HepG2 (cell line): ENCODE results near the gene CCDC201. TPM values are rescaled to one million over a fixed set of nuclear protein-coding genes. Genes with fewer than 3 reads are reported as not detected.
A peak's percentile ranks its signal among the peaks of the same experiment; 100 is the strongest.

ENCODE experiments used
- CEBPG ChIP-seq: IDR thresholded peaks from 2 replicates; pipeline ENCODE4 v1.6.1; 2016
- KMT2B ChIP-seq: IDR thresholded peaks from 2 replicates; pipeline ENCODE4 v1.6.1; 2016; ENCODE audit warnings: missing genetic modification reagents, missing compliant biosample characterization
- MYC ChIP-seq: sonication (generic); formaldehyde crosslinking; IDR thresholded peaks from 2 replicates; pipeline ENCODE4 v1.9.0; 2021; ENCODE audit warnings: missing genetic modification reagents, borderline replicate concordance
- SP140L ChIP-seq: sonication (generic); formaldehyde crosslinking; IDR thresholded peaks from 2 replicates; pipeline ENCODE4 v1.4.0; 2020; ENCODE audit warnings: missing genetic modification reagents, borderline replicate concordance
- ZMYM2 ChIP-seq: sonication (generic); formaldehyde crosslinking; IDR thresholded peaks from 2 replicates; pipeline ENCODE4 v1.8.0; 2022; ENCODE audit warnings: mild to moderate bottlenecking, missing genetic modification reagents
- ZNF331 ChIP-seq: sonication (generic); formaldehyde crosslinking; IDR thresholded peaks from 2 replicates; pipeline ENCODE4 v1.4.0; 2020; ENCODE audit warnings: missing genetic modification reagents
- ZSCAN29 ChIP-seq: sonication (generic); formaldehyde crosslinking; conservative IDR thresholded peaks from 2 replicates; pipeline ENCODE4 v1.4.0; 2020; ENCODE audit warnings: mild to moderate bottlenecking, missing genetic modification reagents
- polyA plus RNA-seq, 8 experiments: library from polyadenylated mRNA; depleted of rRNA in 3 of 8; stranded (reverse) in 7 of 8; unstranded in 1 of 8; fragments of >200 nt; fragmentation: Illumina TruSeq in 4 of 8; extraction: Trizol in 4 of 8; gene quantifications; 2 replicates each; pipeline versions ENCODE4 v1.2.1 to v1.2.3, GENCODE V29; 2011 to 2016; ENCODE audit warnings: low read depth in 4 of 8, missing spikeins in 1 of 8, mixed read lengths in 1 of 8; ENCODE audit not compliant: insufficient read depth in 1 of 8
- total RNA-seq, 5 experiments: library from RNA; depleted of rRNA; stranded (reverse); fragments of >200 nt; fragmentation: Illumina TruSeq; extraction: Trizol; gene quantifications; 2 replicates each; pipeline ENCODE4 v1.2.3, GENCODE V29; 2016; ENCODE audit warnings: low read depth in 1 of 5
- TF ChIP-seq, protein P1 (sequence below): sonication (generic); formaldehyde crosslinking; IDR thresholded peaks from 2 replicates; pipeline ENCODE4 v1.5.1; 2020; ENCODE audit warnings: missing genetic modification reagents, mild to moderate bottlenecking, borderline replicate concordance
- TF ChIP-seq, protein P2 (sequence below): sonication (generic); formaldehyde crosslinking; IDR thresholded peaks from 2 replicates; pipeline ENCODE4 v1.4.0; 2020; ENCODE audit warnings: missing genetic modification reagents
- TF ChIP-seq, protein P3 (sequence below): IDR thresholded peaks from 2 replicates; pipeline ENCODE4 v1.6.1; 2012; ENCODE audit warnings: low read length, improper control_type of control experiment
- TF ChIP-seq, protein P4 (sequence below): sonication (generic); formaldehyde crosslinking; IDR thresholded peaks from 2 replicates; pipeline ENCODE4 v1.4.0; 2020; ENCODE audit warnings: missing genetic modification reagents
- TF ChIP-seq, protein P5 (sequence below): sonication (generic); formaldehyde crosslinking; IDR thresholded peaks from 2 replicates; pipeline ENCODE4 v1.8.0; 2022; ENCODE audit warnings: missing genetic modification reagents, mild to moderate bottlenecking, inconsistent platforms, borderline replicate concordance
- TF ChIP-seq, protein P6 (sequence below): IDR thresholded peaks from 2 replicates; pipeline ENCODE4 v1.6.1; 2018; ENCODE audit warnings: missing genetic modification reagents, mild to moderate bottlenecking, missing compliant biosample characterization

Gene CCDC201
- total and polyA plus RNA-seq, 2 of the 13 experiments (the other 11 are each of a cell fraction or from before 2014, with no cell fraction given): 0.92 TPM; not detected in 1

DNA sequence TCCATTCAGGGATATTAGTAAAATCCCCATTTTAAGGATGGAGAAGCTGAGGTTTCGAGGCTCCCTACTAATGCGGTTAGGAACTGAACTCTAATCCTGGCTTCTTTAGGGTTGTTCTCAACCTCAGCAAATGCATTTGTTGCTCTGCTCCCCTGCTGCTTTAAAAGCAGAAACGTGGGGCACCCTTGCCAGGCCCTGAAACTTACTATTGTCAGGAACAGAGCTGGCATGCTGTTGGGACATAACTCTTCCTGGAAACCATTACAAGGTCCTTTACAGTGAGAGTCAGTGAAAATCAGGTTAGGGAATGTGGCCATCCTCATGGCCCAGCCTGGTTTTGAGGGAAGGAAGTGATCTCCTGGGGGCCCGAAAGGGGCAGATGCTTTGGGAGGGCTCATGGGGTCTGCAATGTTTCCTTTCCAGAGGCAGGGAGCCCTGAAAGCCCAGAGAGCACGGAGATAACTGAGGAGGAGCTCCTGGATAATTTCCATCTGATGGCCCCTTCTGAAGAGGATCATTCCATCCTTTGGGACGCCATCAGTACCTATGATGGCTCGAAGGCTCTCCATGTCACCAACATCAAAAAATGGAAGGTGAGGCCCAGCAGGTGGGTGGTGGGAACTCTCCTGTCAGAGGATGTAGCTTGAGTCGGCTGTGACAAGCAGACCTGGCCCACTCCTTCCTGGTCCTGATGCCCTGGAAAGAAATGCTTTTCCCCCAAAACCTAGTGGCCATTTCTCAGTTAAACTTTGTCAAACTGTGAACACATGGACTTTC is 17.4 kb upstream of the CCDC201 start (continued):
- TF ChIP-seq, protein P1, sequence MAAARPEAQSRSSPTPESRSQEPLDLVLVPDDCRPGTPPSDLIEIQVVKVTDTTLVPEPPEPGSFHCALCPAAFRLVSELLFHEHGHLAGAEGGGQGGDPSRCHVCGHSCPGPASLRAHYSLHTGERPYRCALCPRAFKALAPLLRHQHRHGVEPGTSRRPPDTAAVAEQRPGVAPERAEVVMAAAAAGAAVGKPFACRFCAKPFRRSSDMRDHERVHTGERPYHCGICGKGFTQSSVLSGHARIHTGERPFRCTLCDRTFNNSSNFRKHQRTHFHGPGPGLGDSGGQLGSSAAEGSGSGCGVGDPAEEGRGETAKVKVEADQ: no peak
- TF ChIP-seq SP140L (CRISPR knock-in tag): no peak
- TF ChIP-seq ZNF331 (CRISPR knock-in tag): no peak
- TF ChIP-seq, protein P2, sequence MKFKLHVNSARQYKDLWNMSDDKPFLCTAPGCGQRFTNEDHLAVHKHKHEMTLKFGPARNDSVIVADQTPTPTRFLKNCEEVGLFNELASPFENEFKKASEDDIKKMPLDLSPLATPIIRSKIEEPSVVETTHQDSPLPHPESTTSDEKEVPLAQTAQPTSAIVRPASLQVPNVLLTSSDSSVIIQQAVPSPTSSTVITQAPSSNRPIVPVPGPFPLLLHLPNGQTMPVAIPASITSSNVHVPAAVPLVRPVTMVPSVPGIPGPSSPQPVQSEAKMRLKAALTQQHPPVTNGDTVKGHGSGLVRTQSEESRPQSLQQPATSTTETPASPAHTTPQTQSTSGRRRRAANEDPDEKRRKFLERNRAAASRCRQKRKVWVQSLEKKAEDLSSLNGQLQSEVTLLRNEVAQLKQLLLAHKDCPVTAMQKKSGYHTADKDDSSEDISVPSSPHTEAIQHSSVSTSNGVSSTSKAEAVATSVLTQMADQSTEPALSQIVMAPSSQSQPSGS: no peak
- TF ChIP-seq KMT2B: peak; percentile 40; the same call in 1 of the 2 replicates
- no peak for TF ChIP-seq CEBPG (CRISPR knock-in tag)
- TF ChIP-seq, protein P3, sequence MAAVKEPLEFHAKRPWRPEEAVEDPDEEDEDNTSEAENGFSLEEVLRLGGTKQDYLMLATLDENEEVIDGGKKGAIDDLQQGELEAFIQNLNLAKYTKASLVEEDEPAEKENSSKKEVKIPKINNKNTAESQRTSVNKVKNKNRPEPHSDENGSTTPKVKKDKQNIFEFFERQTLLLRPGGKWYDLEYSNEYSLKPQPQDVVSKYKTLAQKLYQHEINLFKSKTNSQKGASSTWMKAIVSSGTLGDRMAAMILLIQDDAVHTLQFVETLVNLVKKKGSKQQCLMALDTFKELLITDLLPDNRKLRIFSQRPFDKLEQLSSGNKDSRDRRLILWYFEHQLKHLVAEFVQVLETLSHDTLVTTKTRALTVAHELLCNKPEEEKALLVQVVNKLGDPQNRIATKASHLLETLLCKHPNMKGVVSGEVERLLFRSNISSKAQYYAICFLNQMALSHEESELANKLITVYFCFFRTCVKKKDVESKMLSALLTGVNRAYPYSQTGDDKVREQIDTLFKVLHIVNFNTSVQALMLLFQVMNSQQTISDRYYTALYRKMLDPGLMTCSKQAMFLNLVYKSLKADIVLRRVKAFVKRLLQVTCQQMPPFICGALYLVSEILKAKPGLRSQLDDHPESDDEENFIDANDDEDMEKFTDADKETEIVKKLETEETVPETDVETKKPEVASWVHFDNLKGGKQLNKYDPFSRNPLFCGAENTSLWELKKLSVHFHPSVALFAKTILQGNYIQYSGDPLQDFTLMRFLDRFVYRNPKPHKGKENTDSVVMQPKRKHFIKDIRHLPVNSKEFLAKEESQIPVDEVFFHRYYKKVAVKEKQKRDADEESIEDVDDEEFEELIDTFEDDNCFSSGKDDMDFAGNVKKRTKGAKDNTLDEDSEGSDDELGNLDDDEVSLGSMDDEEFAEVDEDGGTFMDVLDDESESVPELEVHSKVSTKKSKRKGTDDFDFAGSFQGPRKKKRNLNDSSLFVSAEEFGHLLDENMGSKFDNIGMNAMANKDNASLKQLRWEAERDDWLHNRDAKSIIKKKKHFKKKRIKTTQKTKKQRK: no peak
- TF ChIP-seq ZSCAN29 (CRISPR knock-in tag): no peak
- TF ChIP-seq, protein P4, sequence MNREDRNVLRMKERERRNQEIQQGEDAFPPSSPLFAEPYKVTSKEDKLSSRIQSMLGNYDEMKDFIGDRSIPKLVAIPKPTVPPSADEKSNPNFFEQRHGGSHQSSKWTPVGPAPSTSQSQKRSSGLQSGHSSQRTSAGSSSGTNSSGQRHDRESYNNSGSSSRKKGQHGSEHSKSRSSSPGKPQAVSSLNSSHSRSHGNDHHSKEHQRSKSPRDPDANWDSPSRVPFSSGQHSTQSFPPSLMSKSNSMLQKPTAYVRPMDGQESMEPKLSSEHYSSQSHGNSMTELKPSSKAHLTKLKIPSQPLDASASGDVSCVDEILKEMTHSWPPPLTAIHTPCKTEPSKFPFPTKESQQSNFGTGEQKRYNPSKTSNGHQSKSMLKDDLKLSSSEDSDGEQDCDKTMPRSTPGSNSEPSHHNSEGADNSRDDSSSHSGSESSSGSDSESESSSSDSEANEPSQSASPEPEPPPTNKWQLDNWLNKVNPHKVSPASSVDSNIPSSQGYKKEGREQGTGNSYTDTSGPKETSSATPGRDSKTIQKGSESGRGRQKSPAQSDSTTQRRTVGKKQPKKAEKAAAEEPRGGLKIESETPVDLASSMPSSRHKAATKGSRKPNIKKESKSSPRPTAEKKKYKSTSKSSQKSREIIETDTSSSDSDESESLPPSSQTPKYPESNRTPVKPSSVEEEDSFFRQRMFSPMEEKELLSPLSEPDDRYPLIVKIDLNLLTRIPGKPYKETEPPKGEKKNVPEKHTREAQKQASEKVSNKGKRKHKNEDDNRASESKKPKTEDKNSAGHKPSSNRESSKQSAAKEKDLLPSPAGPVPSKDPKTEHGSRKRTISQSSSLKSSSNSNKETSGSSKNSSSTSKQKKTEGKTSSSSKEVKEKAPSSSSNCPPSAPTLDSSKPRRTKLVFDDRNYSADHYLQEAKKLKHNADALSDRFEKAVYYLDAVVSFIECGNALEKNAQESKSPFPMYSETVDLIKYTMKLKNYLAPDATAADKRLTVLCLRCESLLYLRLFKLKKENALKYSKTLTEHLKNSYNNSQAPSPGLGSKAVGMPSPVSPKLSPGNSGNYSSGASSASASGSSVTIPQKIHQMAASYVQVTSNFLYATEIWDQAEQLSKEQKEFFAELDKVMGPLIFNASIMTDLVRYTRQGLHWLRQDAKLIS (CRISPR knock-in tag): no peak; the same call in 1 of the 2 replicates
- TF ChIP-seq, protein P5, sequence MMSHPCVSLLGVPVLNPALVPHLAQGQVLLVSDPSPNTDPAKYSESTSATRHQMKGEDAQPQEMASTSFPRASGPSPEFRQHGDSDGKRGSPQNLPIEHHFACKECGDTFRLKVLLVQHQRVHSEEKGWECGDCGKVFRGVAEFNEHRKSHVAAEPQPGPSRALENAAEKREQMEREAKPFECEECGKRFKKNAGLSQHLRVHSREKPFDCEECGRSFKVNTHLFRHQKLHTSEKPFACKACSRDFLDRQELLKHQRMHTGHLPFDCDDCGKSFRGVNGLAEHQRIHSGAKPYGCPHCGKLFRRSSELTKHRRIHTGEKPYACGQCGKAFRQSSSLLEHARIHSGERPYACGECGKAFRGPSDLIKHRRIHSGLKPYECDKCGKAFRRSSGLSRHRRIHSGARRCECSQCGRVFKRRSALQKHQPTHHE: peak; percentile 61
- no peak for TF ChIP-seq ZMYM2
- TF ChIP-seq MYC: no peak
- TF ChIP-seq, protein P6, sequence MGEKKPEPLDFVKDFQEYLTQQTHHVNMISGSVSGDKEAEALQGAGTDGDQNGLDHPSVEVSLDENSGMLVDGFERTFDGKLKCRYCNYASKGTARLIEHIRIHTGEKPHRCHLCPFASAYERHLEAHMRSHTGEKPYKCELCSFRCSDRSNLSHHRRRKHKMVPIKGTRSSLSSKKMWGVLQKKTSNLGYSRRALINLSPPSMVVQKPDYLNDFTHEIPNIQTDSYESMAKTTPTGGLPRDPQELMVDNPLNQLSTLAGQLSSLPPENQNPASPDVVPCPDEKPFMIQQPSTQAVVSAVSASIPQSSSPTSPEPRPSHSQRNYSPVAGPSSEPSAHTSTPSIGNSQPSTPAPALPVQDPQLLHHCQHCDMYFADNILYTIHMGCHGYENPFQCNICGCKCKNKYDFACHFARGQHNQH (CRISPR knock-in tag): no peak
